GM21737 (cell line): Measurements from ENCODE around the gene NAALADL1.
A peak's percentile ranks its signal among the peaks of the same experiment; 100 is the strongest.
"Not testable (repeated sequence)": the region's sequence is repeated elsewhere in the genome, so short reads cannot be mapped to it uniquely, and the experiment has no call there.

Source experiments
- ATAC-seq: cut with Tn5 transposase; IDR thresholded peaks from one replicate; pipeline ENCODE4 v1.9.1; 2021; ENCODE audit warnings: mild to moderate bottlenecking, moderate library complexity; ENCODE audit not compliant: unreplicated experiment

The NAALADL1 gene

GRCh38 chr11:65051398-65051858 is 6.9 kb downstream of the NAALADL1 start:
- no peak for ATAC-seq

GRCh38 chr11:65047581-65048422 is 10.6 kb downstream of the NAALADL1 start:
- ATAC-seq: no peak

- no peak for ATAC-seq
Measured at GRCh38 chr11:65045728-65046127, 12.6 kb downstream of the NAALADL1 start.

- no peak for ATAC-seq
Measured at GRCh38 chr11:65045061-65045460, 13.3 kb downstream of the NAALADL1 start.

GRCh38 chr11:65043881-65044501 is 14.4 kb downstream of the NAALADL1 start:
- ATAC-seq: no peak

- ATAC-seq: no peak
Measured at GRCh38 chr11:65042891-65043290, 15.5 kb downstream of the NAALADL1 start.

GRCh38 chr11:65040847-65041622 is 17.3 kb downstream of the NAALADL1 start, which contains the start of gene SAC3D1:
Gene SAC3D1 (plus strand): TSS chr11:65041210. CDS start chr11:65041293, 83 bp downstream.
- ATAC-seq: peak; percentile 75

GRCh38 chr11:65040520-65040846 is 17.9 kb downstream of the NAALADL1 start:
- no peak for ATAC-seq

GRCh38 chr11:65036931-65037330 is 21.4 kb downstream of the NAALADL1 start:
- no peak for ATAC-seq

- ATAC-seq: no peak
Measured at GRCh38 chr11:65035579-65035978, 22.8 kb downstream of the NAALADL1 start.

GRCh38 chr11:65034423-65034822 is 23.9 kb downstream of the NAALADL1 start:
- no peak for ATAC-seq

GRCh38 chr11:65032216-65032615 is 26.1 kb downstream of the NAALADL1 start:
- no peak for ATAC-seq

- peak; percentile 81 for ATAC-seq
Measured at GRCh38 chr11:65027213-65028067, 30.9 kb downstream of the NAALADL1 start, which contains the start of gene SNX15. Gene SNX15 (plus strand): TSS chr11:65027439. CDS start chr11:65027538, 99 bp downstream.

- ATAC-seq: no peak
Measured at GRCh38 chr11:65026810-65027209, 31.5 kb downstream of the NAALADL1 start.

GRCh38 chr11:65023502-65023901 is 34.9 kb downstream of the NAALADL1 start:
- not testable (repeated sequence) for ATAC-seq

GRCh38 chr11:65021509-65021908 is 36.8 kb downstream of the NAALADL1 start:
- no peak for ATAC-seq

- ATAC-seq: no peak
Measured at GRCh38 chr11:65021003-65021402, 37.4 kb downstream of the NAALADL1 start.

GRCh38 chr11:65019824-65020223 is 38.5 kb downstream of the NAALADL1 start:
- no peak for ATAC-seq

- ATAC-seq: no peak
Measured at GRCh38 chr11:65017937-65018336, 40.4 kb downstream of the NAALADL1 start.

- no peak for ATAC-seq
Measured at GRCh38 chr11:65016705-65017104, 41.6 kb downstream of the NAALADL1 start.
